Vagina (tissue), 2 donors: ENCODE results near the gene CDC20B. TPM values are rescaled to one million over a fixed set of nuclear protein-coding genes. Genes with fewer than 3 reads are reported as not detected.

Source experiments
- DNase-seq, 2 donors: peaks; one replicate each; pipeline ENCODE4 v3.0.0-alpha.2; 2017; ENCODE audit errors: extremely low spot score in 2 of 2
- H3K27ac ChIP-seq: fragments of 200-600 bp; sonication (generic); one replicate; pipeline ENCODE4 v1.5.1; 2019
- H3K27me3 ChIP-seq: fragments of 200-600 bp; sonication (generic); one replicate; pipeline ENCODE4 v1.5.1; 2019
- H3K36me3 ChIP-seq, 2 donors: fragments of 200-600 bp; sonication (generic); one replicate each; pipeline ENCODE4 v1.5.1; 2017 to 2019
- H3K4me1 ChIP-seq: fragments of 200-600 bp; sonication (generic); one replicate; pipeline ENCODE4 v1.5.1; 2019
- H3K4me3 ChIP-seq, 2 donors: fragments of 200-600 bp; sonication (generic); 1 replicate in 1 of 2; 2 replicates in 1 of 2; pipeline ENCODE4 v1.5.1; 2016 to 2019
- H3K9me3 ChIP-seq: fragments of 200-600 bp; sonication (generic); one replicate; pipeline ENCODE4 v1.5.1; 2019
- CTCF ChIP-seq, 3 experiments: fragments of 450-650 bp in 2 of 3; fragments of 200-600 bp in 1 of 3; sonication (generic) in 1 of 3; IDR thresholded peaks; one replicate each; pipeline ENCODE4 v1.5.1; 2017 to 2019; ENCODE audit warnings: antibody characterized with exemption in 3 of 3, mild to moderate bottlenecking in 2 of 3, moderate library complexity in 2 of 3
- POLR2A ChIP-seq, 2 donors: fragments of 450-650 bp; IDR thresholded peaks; one replicate each; pipeline ENCODE4 v1.6.1; 2017; ENCODE audit warnings: antibody characterized with exemption in 2 of 2, mild to moderate bottlenecking in 2 of 2, moderate library complexity in 2 of 2
- POLR2AphosphoS5 ChIP-seq, 2 donors: sonication (generic); formaldehyde crosslinking; IDR thresholded peaks; one replicate each; pipeline ENCODE4 v1.9.0; 2017; ENCODE audit warnings: antibody characterized with exemption in 2 of 2, mild to moderate bottlenecking in 2 of 2, low read depth in 1 of 2; ENCODE audit not compliant: insufficient read depth in 1 of 2
- intact Hi-C: fragments of 100-400 bp; cut with DNase I; formaldehyde crosslinking; loops from one replicate; pipeline ENCODE4 v1.15.1; 2023
- total RNA-seq: library from RNA; depleted of rRNA; stranded (reverse); fragments of >200 nt; gene quantifications from one replicate; pipeline ENCODE4 v1.2.3, GENCODE V29; 2016

The CDC20B gene
- total RNA-seq, 1 donor from 2014 or later, result not detected

GRCh38 chr5:55188656-55189540 is 15.9 kb upstream of the CDC20B start:
- intact Hi-C loops, result no loop called here
- H3K27me3 ChIP-seq, result no peaks in the 10 kb centered on the region

DNA sequence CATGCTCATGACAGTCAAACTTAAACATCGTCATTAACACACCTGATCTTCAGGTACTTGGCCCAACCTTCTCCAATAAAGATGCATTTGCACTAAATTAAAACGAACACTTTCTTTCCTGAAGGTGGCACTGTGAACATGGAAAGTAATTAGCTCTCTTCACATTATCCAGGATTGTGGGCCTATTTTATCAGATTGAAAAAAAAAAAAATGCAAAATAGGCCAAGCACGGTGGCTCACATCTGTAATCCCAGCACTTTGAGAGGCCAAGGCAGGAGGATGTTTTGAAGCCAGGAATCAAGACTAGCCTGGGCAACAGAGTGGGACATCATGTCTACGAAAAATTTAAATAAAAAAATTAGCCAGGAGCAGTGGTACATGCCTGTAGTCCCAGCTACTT is 14.4 kb upstream of the CDC20B start:
- no peak for DNase-seq
- no peaks in the 10 kb centered on the region for H3K4me1 ChIP-seq
- intact Hi-C loops, result no loop called here
- TF ChIP-seq POLR2AphosphoS5 (IDR thresholded peaks at IDR 0.05; ENCODE audit: insufficient read depth in 1 of 2, low read depth in 1 of 2) (no peak), CTCF (IDR thresholded peaks at IDR 0.05) (no peak), POLR2A (IDR thresholded peaks at IDR 0.05) (no peak)
- H3K9me3 ChIP-seq, result no peaks in the 10 kb centered on the region
- no peaks in the 10 kb centered on the region for H3K36me3 ChIP-seq
- H3K4me3 ChIP-seq, result no peak overlapping the region
- H3K27me3 ChIP-seq, result no peaks in the 10 kb centered on the region
- no peak overlapping the region for H3K27ac ChIP-seq

More at GRCh38 chr5:55188656-55189540, 15.9 kb upstream of the CDC20B start:
- Histone ChIP-seq H3K36me3 (no peaks in the 10 kb centered on the region), H3K27ac (no peak overlapping the region), H3K4me1 (no peaks in the 10 kb centered on the region), H3K9me3 (no peaks in the 10 kb centered on the region), H3K4me3 (no peak overlapping the region)
- no peak for DNase-seq
- no peak for TF ChIP-seq POLR2A (IDR thresholded peaks at IDR 0.05)

GRCh38 chr5:55180016-55180415 is 7.0 kb upstream of the CDC20B start:
- Histone ChIP-seq H3K36me3 (no peaks in the 10 kb centered on the region), H3K4me3 (no peak overlapping the region), H3K27me3 (no peaks in the 10 kb centered on the region), H3K9me3 (no peaks in the 10 kb centered on the region), H3K4me1 (peaks cover 6% of the 10 kb centered on the region), H3K27ac (no peak overlapping the region)
- no peak for DNase-seq
- TF ChIP-seq POLR2A (IDR thresholded peaks at IDR 0.05) (no peak), POLR2AphosphoS5 (IDR thresholded peaks at IDR 0.05; ENCODE audit: insufficient read depth in 1 of 2, low read depth in 1 of 2) (no peak), CTCF (IDR thresholded peaks at IDR 0.05) (no peak)
- intact Hi-C loops, result no loop called here

- Histone ChIP-seq H3K4me3 (no peak overlapping the region), H3K27me3 (no peaks in the 10 kb centered on the region), H3K4me1 (peaks cover 23% of the 10 kb centered on the region), H3K27ac (no peak overlapping the region), H3K9me3 (no peaks in the 10 kb centered on the region), H3K36me3 (no peaks in the 10 kb centered on the region)
- DNase-seq, result no peak
- TF ChIP-seq CTCF (IDR thresholded peaks at IDR 0.05) (no peak), POLR2AphosphoS5 (IDR thresholded peaks at IDR 0.05; ENCODE audit: insufficient read depth in 1 of 2, low read depth in 1 of 2) (no peak), POLR2A (IDR thresholded peaks at IDR 0.05) (no peak)
- intact Hi-C loops, result no loop called here
These were observed 4.1 kb upstream of the CDC20B start for GRCh38 chr5:55177078-55177477.

- intact Hi-C loops, result no loop called here
- H3K4me3 ChIP-seq, result peak overlapping the region; percentile 6 to 20
- H3K27me3 ChIP-seq, result no peaks in the 10 kb centered on the region
- no peak for TF ChIP-seq CTCF (IDR thresholded peaks at IDR 0.05)
- no peak for TF ChIP-seq POLR2AphosphoS5 (IDR thresholded peaks at IDR 0.05; ENCODE audit: insufficient read depth in 1 of 2, low read depth in 1 of 2)
- TF ChIP-seq POLR2A (IDR thresholded peaks at IDR 0.05), result no peak
- no peak for DNase-seq
- no peak overlapping the region for H3K27ac ChIP-seq
- H3K9me3 ChIP-seq, result no peaks in the 10 kb centered on the region
- no peaks in the 10 kb centered on the region for H3K36me3 ChIP-seq
- peaks cover 25% of the 10 kb centered on the region for H3K4me1 ChIP-seq
These were observed 3.3 kb upstream of the CDC20B start for GRCh38 chr5:55176176-55176818.
